ENCODE data around the gene RNF223.

DNA sequence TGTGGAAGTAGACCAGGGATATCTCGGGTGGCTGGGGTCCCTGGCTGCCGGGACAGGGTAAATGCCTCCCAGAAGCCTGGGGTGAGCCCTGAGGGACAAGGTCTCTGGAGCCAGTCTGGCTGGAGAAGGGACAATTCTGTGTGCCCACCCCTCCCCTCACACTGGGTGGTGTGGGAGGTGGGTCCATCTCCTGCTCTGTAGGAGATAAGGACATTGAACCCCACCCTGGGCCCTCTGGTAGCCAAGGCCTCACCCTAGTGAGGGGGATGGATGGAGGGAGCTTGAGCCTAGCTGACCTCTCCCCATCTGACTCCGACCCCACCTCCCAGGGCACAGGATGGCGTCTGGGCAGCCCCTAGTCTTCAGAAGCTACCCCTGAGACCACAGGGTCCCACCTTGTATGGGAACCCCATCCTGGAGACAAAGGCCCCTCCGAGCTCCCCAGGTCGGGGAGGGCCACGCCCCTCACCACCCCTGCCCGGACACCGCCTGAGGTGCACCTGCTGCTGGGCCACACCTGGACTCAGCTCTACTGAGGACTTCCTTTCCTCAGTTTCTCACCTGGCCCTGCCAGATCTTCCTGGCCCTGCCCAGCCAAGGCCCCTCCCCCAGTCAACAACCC lies 49.8 kb downstream of the RNF223 start:
- TF ChIP-seq EZH2 (IDR thresholded peaks at IDR 0.05; ENCODE audit: insufficient read depth, poor library complexity, severe bottlenecking) (no peak), EZH2phosphoT487 (IDR thresholded peaks at IDR 0.05; ENCODE audit: insufficient read depth, low read depth) (no peak)
